IMR-90 (cell line): ENCODE results near the gene RABL2B.
"Not testable (repeated sequence)": the region's sequence is repeated elsewhere in the genome, so short reads cannot be mapped to it uniquely, and the experiment has no call there.

Experiments used
- CTCF ChIP-seq: conservative IDR thresholded peaks from 2 replicates; pipeline ENCODE4 v1.5.1; 2012; ENCODE audit warnings: mild to moderate bottlenecking, low read depth, low read length, improper control_type of control experiment
- POLR2A ChIP-seq: IDR thresholded peaks from 2 replicates; pipeline ENCODE4 v1.6.1; 2012; ENCODE audit warnings: mild to moderate bottlenecking, low read depth, low read length
- SMC3 ChIP-seq: fragments of 150-350 bp; IDR thresholded peaks from 2 replicates; pipeline ENCODE4 v1.6.1; 2016; ENCODE audit warnings: low read depth, mild to moderate bottlenecking, antibody characterized with exemption, low read length, moderate library complexity

GRCh38 chr22:50759597-50760341, 23.7 kb downstream of the RABL2B start:
- not testable (repeated sequence) for TF ChIP-seq CTCF, SMC3, POLR2A
